Islet precursor cell (in vitro differentiated cells): ENCODE measurements around the gene FAM210A.

Source experiments
- DNase-seq: peaks from one replicate; pipeline ENCODE4 v3.0.0-alpha.2; 2018

Gene FAM210A

GRCh38 chr18:13620206-13620672 lies 106.1 kb downstream of the FAM210A start:
- no peak for DNase-seq

- no peak for DNase-seq
These were observed 106.7 kb downstream of the FAM210A start for GRCh38 chr18:13619505-13620205.

GRCh38 chr18:13618760-13619438 lies 107.5 kb downstream of the FAM210A start:
- DNase-seq, result no peak

- DNase-seq, result no peak
These were observed 108.4 kb downstream of the FAM210A start for GRCh38 chr18:13617826-13618515.

GRCh38 chr18:13616525-13617035 lies 109.8 kb downstream of the FAM210A start:
- no peak for DNase-seq

- DNase-seq, result no peak
These were observed 110.3 kb downstream of the FAM210A start for GRCh38 chr18:13616041-13616440.

GRCh38 chr18:13615432-13615861 lies 110.9 kb downstream of the FAM210A start:
- DNase-seq, result no peak

- no peak for DNase-seq
These were observed 111.6 kb downstream of the FAM210A start for GRCh38 chr18:13614641-13615288.

- DNase-seq, result no peak
These were observed 112.5 kb downstream of the FAM210A start for GRCh38 chr18:13613591-13614501.
